ENCODE results near the gene RAMACL.

RAMACL gene

DNA sequence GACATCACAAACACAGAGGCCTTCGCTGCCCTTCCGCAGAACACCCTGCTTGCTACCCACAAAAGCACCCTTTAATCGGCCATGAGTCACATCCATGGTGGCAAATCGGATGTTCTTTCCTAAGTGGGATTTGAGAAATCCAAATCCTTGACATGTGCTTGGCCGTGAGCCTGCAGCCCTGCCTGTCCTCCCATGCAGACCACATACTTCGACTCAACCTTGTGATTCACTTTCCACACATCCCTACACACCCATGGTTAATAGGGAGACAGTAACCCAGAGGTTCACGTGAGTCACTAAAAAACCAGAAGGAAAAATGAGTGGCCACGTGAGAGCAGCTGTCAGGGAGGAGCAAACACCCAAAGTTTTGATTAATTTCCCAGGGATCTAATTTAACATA, 19.4 kb downstream of the RAMACL start:
- H3K9me3 ChIP-seq (ENCODE audit: control extremely low read depth in 1 of 5, control insufficient read depth in 4 of 5, insufficient read depth in 2 of 5, low read depth in 1 of 5, low read length in 4 of 5): no peaks in the 10 kb centered on the region
- CTCF ChIA-PET: interaction anchor here (0.9 kb wide), 1 partner anchor 10 kb away, joined by 3 read pairs; no protein-coding TSS in a partner anchor
- H3K27ac ChIP-seq (ENCODE audit: insufficient read depth in 1 of 2, low read depth in 1 of 2, low read length in 2 of 2, poor library complexity in 1 of 2, severe bottlenecking in 2 of 2): no peak overlapping the region
- DNase-seq: no peak
- H3K4me1 ChIP-seq (ENCODE audit: control extremely low read depth in 1 of 4, control insufficient read depth in 4 of 4, insufficient read depth in 4 of 4, low read length in 3 of 4): peaks cover 0 to 16% (median 8%) of the 10 kb centered on the region in 4 experiments
- H3K4me3 ChIP-seq (ENCODE audit: control insufficient read depth in 1 of 7, extremely low read depth in 1 of 7, insufficient read depth in 4 of 7, low read depth in 2 of 7, low read length in 6 of 7): no peak overlapping the region
- 98% methylated on average over 7 of the region's 8 CpGs for WGBS (ENCODE audit: insufficient coverage)
- H3K27me3 ChIP-seq (replicated peaks in 2 of 5; ENCODE audit: control insufficient read depth in 4 of 5, insufficient read depth in 5 of 5, low read length in 4 of 5): no peaks in the 10 kb centered on the region
- POLR2A ChIA-PET: no interaction called here
- no peaks in the 10 kb centered on the region for H3K36me3 ChIP-seq (ENCODE audit: control insufficient read depth in 4 of 4, insufficient read depth in 4 of 4, low read length in 3 of 4)

DNA sequence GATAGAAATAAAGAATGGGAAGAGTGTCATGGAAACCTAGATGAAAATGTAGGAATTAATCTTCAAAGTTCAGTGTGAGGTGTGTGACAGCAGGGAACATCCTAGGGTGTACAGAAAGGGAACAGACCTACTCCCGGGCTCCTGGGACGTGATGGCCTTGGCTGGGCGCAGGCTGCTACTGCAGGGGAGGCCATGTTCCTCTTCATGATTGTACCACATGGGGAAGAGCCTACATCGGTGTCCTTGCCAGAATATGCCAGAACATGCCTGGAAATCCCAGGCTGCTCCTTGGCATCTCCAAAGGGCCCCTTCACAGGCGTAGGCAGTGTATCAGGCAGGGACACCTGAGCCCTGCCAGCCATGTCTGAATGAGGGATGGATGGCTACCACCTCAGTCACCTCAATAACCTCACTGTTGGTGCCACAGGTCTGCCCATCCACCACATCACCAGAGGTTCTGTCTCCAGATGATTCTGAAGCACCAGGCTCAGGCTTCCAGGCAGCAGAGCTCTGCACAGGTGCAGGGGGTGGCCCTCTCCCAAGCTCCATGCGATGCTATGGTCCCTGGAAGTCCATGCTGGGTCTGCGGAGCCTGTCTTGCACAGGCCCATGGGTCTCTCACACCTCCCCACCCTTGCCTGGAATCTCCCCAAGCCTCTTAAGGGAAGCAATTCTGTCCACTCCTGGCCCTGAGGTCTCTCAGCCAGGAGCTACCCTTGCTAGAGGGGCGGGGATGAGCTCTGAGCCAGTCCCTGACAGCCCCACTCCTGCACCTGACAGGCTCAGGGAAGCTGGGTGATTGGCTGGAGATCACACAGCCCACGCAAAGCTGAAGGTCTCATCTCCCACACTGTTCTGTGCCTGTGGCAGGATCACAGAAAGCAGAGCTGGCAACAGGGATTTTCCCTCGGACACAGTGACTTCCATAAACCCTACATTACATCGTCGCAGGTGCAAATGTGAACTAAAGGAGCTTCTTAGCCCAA, 20.2 kb downstream of the RAMACL start:
- H3K27ac ChIP-seq (ENCODE audit: insufficient read depth in 1 of 2, low read depth in 1 of 2, low read length in 2 of 2, poor library complexity in 1 of 2, severe bottlenecking in 2 of 2): no peak overlapping the region
- H3K36me3 ChIP-seq (ENCODE audit: control insufficient read depth in 4 of 4, insufficient read depth in 4 of 4, low read length in 3 of 4): no peaks in the 10 kb centered on the region
- no peak overlapping the region for H3K4me3 ChIP-seq (ENCODE audit: control insufficient read depth in 1 of 7, extremely low read depth in 1 of 7, insufficient read depth in 4 of 7, low read depth in 2 of 7, low read length in 6 of 7)
- no peak for DNase-seq
- no peaks in the 10 kb centered on the region for H3K27me3 ChIP-seq (replicated peaks in 2 of 5; ENCODE audit: control insufficient read depth in 4 of 5, insufficient read depth in 5 of 5, low read length in 4 of 5)
- CTCF ChIA-PET: interaction anchor here (1.6 kb wide), 1 partner anchor 18 kb away, joined by 5 read pairs; no protein-coding TSS in a partner anchor
- H3K4me1 ChIP-seq (ENCODE audit: control extremely low read depth in 1 of 4, control insufficient read depth in 4 of 4, insufficient read depth in 4 of 4, low read length in 3 of 4): peaks cover 0 to 16% (median 8%) of the 10 kb centered on the region in 4 experiments
- WGBS (ENCODE audit: insufficient coverage): 95% methylated on average over 11 of the region's 12 CpGs
- no peaks in the 10 kb centered on the region for H3K9me3 ChIP-seq (ENCODE audit: control extremely low read depth in 1 of 5, control insufficient read depth in 4 of 5, insufficient read depth in 2 of 5, low read depth in 1 of 5, low read length in 4 of 5)
- POLR2A ChIA-PET: no interaction called here

DNA sequence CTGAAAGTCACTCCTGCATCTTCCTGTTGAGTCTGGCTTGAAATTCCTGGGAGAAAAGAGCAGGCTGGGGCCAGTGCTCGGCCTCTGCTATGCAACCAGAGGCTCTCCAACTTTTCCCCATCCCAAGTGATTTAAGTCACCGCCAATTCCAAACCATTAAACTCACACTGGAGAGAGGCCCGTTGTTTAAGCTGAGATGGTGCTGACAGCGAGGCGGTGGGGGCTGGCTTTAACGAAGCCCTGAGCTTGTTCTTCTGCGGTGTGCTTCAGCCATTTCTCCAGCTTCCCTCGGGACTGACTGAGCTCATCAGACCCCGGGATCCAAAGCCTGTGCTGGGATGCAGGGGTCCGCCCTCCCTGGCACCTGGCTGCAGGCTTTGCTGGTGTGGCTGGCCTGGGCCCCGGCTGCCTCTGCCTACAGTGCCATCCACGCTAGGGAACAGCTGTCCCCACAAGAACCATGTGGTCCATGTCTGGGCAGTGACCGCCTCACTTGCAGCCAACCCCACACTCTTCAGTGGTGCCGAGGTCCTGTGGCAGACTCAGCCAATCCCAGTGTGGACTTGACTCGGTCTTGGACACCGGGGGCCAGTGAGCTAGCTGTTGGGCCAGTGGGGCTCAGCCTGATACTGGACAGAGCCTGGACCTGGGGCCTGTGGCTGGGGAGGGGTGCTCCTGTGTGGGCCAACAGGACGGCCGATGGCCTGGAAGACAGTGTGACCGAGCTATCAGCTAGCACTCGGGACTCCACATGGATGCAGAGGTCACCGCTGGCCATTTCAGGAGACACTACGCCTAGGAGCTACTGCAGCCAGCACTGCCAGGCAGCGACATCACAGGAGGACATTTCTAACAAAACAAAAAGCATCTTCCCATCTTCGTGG, 21.2 kb downstream of the RAMACL start:
- no peak for DNase-seq
- peaks cover 0 to 2% (median 0%) of the 10 kb centered on the region in 5 experiments for H3K9me3 ChIP-seq (ENCODE audit: control extremely low read depth in 1 of 5, control insufficient read depth in 4 of 5, insufficient read depth in 2 of 5, low read depth in 1 of 5, low read length in 4 of 5)
- CTCF ChIA-PET: interaction anchor here (0.9 to 1.6 kb wide), 2 partner anchors 17 to 19 kb away, joined by 3 to 5 read pairs; no protein-coding TSS in a partner anchor
- H3K27ac ChIP-seq (ENCODE audit: insufficient read depth in 1 of 2, low read depth in 1 of 2, low read length in 2 of 2, poor library complexity in 1 of 2, severe bottlenecking in 2 of 2): no peak overlapping the region
- no peaks in the 10 kb centered on the region for H3K27me3 ChIP-seq (replicated peaks in 2 of 5; ENCODE audit: control insufficient read depth in 4 of 5, insufficient read depth in 5 of 5, low read length in 4 of 5)
- no peaks in the 10 kb centered on the region for H3K36me3 ChIP-seq (ENCODE audit: control insufficient read depth in 4 of 4, insufficient read depth in 4 of 4, low read length in 3 of 4)
- WGBS (ENCODE audit: insufficient coverage): 96% methylated on average over 18 of the region's 24 CpGs
- peaks cover 0 to 16% (median 8%) of the 10 kb centered on the region in 4 experiments for H3K4me1 ChIP-seq (ENCODE audit: control extremely low read depth in 1 of 4, control insufficient read depth in 4 of 4, insufficient read depth in 4 of 4, low read length in 3 of 4)
- H3K4me3 ChIP-seq (ENCODE audit: control insufficient read depth in 1 of 7, extremely low read depth in 1 of 7, insufficient read depth in 4 of 7, low read depth in 2 of 7, low read length in 6 of 7): no peak overlapping the region
- POLR2A ChIA-PET: no interaction called here

DNA sequence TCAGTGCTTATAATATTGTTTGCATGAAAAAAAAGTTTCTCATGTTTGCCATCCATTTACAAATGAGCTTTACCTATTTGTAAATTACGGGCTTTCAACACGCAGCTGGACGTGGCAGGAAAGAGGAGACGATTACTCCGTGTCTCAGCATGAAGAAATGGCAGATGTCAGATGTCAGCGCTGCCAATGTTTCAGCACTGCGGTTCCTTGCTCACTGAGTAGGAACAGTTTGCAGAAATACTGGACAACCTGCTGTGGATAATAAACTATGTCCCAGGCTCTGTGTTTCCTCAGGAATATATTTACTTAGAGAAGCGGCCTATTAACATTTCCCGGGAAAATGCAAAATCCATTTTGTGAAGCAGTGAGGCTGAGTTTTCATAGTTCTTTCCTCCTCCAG, 22.7 kb downstream of the RAMACL start:
- Histone ChIP-seq H3K36me3 (ENCODE audit: control insufficient read depth in 4 of 4, insufficient read depth in 4 of 4, low read length in 3 of 4) (no peaks in the 10 kb centered on the region), H3K4me3 (ENCODE audit: control insufficient read depth in 1 of 7, extremely low read depth in 1 of 7, insufficient read depth in 4 of 7, low read depth in 2 of 7, low read length in 6 of 7) (no peak overlapping the region), H3K27me3 (replicated peaks in 2 of 5; ENCODE audit: control insufficient read depth in 4 of 5, insufficient read depth in 5 of 5, low read length in 4 of 5) (no peaks in the 10 kb centered on the region), H3K27ac (ENCODE audit: insufficient read depth in 1 of 2, low read depth in 1 of 2, low read length in 2 of 2, poor library complexity in 1 of 2, severe bottlenecking in 2 of 2) (no peak overlapping the region), H3K4me1 (ENCODE audit: control extremely low read depth in 1 of 4, control insufficient read depth in 4 of 4, insufficient read depth in 4 of 4, low read length in 3 of 4) (peaks cover 0 to 16% (median 8%) of the 10 kb centered on the region in 4 experiments), H3K9me3 (ENCODE audit: control extremely low read depth in 1 of 5, control insufficient read depth in 4 of 5, insufficient read depth in 2 of 5, low read depth in 1 of 5, low read length in 4 of 5) (peaks cover 0 to 12% (median 3%) of the 10 kb centered on the region in 5 experiments)
- ChIA-PET POLR2A (no interaction called here), CTCF (no interaction called here)
- DNase-seq: no peak
- WGBS (ENCODE audit: insufficient coverage): 79% methylated on average over 9 of the region's 9 CpGs

DNA sequence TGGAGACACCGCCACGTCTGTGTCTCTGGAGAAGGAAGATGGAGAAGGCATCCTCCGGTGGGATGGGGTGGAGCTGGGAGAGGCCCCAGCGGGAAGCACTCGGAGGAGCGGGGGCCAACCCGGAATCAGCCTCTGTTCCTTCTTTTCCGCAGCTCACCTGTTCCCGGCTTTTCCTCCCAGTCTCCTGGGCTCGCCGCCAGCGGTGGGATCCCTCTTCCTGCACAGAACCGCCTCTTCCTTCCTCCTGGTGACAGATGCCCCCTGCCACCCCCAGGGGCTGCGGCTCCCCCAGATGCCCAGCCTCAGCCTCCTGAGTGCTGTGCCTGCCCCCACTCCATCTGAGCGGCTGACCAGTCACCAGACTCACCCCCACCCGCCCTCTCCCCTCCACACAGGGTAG, 23.3 kb downstream of the RAMACL start:
- Histone ChIP-seq H3K9me3 (ENCODE audit: control extremely low read depth in 1 of 5, control insufficient read depth in 4 of 5, insufficient read depth in 2 of 5, low read depth in 1 of 5, low read length in 4 of 5) (peaks cover 0 to 12% (median 3%) of the 10 kb centered on the region in 5 experiments), H3K27me3 (replicated peaks in 2 of 5; ENCODE audit: control insufficient read depth in 4 of 5, insufficient read depth in 5 of 5, low read length in 4 of 5) (no peaks in the 10 kb centered on the region), H3K27ac (ENCODE audit: insufficient read depth in 1 of 2, low read depth in 1 of 2, low read length in 2 of 2, poor library complexity in 1 of 2, severe bottlenecking in 2 of 2) (no peak overlapping the region), H3K4me1 (ENCODE audit: control extremely low read depth in 1 of 4, control insufficient read depth in 4 of 4, insufficient read depth in 4 of 4, low read length in 3 of 4) (peaks cover 0 to 17% (median 9%) of the 10 kb centered on the region in 4 experiments), H3K36me3 (ENCODE audit: control insufficient read depth in 4 of 4, insufficient read depth in 4 of 4, low read length in 3 of 4) (no peaks in the 10 kb centered on the region), H3K4me3 (ENCODE audit: control insufficient read depth in 1 of 7, extremely low read depth in 1 of 7, insufficient read depth in 4 of 7, low read depth in 2 of 7, low read length in 6 of 7) (peak overlapping the region in 1 of 7 experiments; percentile 34)
- no peak for DNase-seq
- ChIA-PET CTCF (interaction anchor here (1.1 kb wide), 1 partner anchor 106 kb away, joined by 3 read pairs; no protein-coding TSS in a partner anchor), POLR2A (no interaction called here)
- WGBS (ENCODE audit: insufficient coverage): 15% methylated on average over 14 of the region's 16 CpGs

DNA sequence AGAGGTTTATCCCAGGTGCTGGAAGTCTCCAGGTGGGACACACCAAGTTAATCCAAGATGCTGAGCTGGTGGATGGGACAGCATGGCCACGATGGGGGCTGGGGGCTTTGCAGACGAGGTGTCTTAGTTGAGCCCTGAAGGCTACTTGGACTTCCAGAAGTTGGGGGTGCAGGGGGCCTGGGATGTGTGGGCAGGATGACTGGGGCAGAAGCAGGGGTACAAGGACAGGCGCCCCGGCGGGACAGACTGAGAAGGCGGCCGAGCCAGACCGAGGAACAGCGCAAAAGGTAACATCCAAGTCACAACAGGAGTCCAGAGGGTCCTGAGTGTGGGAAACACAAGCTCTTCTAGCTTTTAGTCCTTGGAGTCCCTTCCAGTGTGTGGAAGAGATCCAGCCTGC, 23.8 kb downstream of the RAMACL start:
- POLR2A ChIA-PET: no interaction called here
- CTCF ChIA-PET: interaction anchor here (1.1 kb wide), 1 partner anchor 106 kb away, joined by 3 read pairs; no protein-coding TSS in a partner anchor
- H3K4me1 ChIP-seq (ENCODE audit: control extremely low read depth in 1 of 4, control insufficient read depth in 4 of 4, insufficient read depth in 4 of 4, low read length in 3 of 4): peaks cover 0 to 19% (median 10%) of the 10 kb centered on the region in 4 experiments
- H3K4me3 ChIP-seq (ENCODE audit: control insufficient read depth in 1 of 7, extremely low read depth in 1 of 7, insufficient read depth in 4 of 7, low read depth in 2 of 7, low read length in 6 of 7): no peak overlapping the region
- peaks cover 0 to 12% (median 3%) of the 10 kb centered on the region in 5 experiments for H3K9me3 ChIP-seq (ENCODE audit: control extremely low read depth in 1 of 5, control insufficient read depth in 4 of 5, insufficient read depth in 2 of 5, low read depth in 1 of 5, low read length in 4 of 5)
- no peak for DNase-seq
- H3K27ac ChIP-seq (ENCODE audit: insufficient read depth in 1 of 2, low read depth in 1 of 2, low read length in 2 of 2, poor library complexity in 1 of 2, severe bottlenecking in 2 of 2): no peak overlapping the region
- WGBS (ENCODE audit: insufficient coverage): 98% methylated on average over 8 of the region's 9 CpGs
- H3K27me3 ChIP-seq (replicated peaks in 2 of 5; ENCODE audit: control insufficient read depth in 4 of 5, insufficient read depth in 5 of 5, low read length in 4 of 5): no peaks in the 10 kb centered on the region
- H3K36me3 ChIP-seq (ENCODE audit: control insufficient read depth in 4 of 4, insufficient read depth in 4 of 4, low read length in 3 of 4): no peaks in the 10 kb centered on the region

All from common myeloid progenitor, CD34-positive (primary cell).